GM23248 (cell line): Measurements from ENCODE around the gene PTPRD.

Experiments used
- EZH2 ChIP-seq: fragments of 200-600 bp; sonication (generic); IDR thresholded peaks from 2 replicates; pipeline ENCODE4 v1.6.1; 2018; ENCODE audit warnings: antibody characterized with exemption, mild to moderate bottlenecking; ENCODE audit not compliant: insufficient read depth, poor library complexity, severe bottlenecking
- EZH2phosphoT487 ChIP-seq: fragments of 200-600 bp; sonication (generic); IDR thresholded peaks from 2 replicates; pipeline ENCODE4 v1.6.1; 2018; ENCODE audit warnings: antibody characterized with exemption, moderate library complexity, mild to moderate bottlenecking, low read depth; ENCODE audit not compliant: insufficient read depth

DNA sequence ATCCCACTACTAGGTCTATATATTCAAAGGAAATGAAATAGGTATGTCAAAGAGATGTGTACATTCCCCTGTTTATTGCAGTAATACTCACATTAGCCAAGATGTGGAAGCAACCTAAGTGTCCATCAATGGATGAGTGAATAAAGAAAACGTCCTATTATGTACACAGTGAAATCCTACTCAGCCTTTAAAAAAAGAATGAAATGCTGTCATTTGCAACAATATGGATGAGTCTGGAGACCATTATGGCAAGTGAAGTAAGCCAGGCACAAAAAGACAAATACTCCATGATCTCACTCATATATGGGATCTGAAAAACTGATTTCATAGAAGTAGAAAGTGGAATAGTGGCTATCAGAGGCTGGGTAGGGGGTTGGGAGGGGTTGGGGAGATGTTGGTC lies 1904.1 kb downstream of the PTPRD start:
- no peak for TF ChIP-seq EZH2phosphoT487
- no peak for TF ChIP-seq EZH2
